ENCODE data around the gene DVL1. TPM values are rescaled to one million over a fixed set of nuclear protein-coding genes. Genes with fewer than 3 reads are reported as not detected.
"Not testable (repeated sequence)": the region's sequence is repeated elsewhere in the genome, so short reads cannot be mapped to it uniquely, and the experiment has no call there.

The DVL1 gene
- total RNA-seq, 3 donors from 2014 or later (not counting 1 experiment from before 2014, with no cell fraction given) = 33.8 to 41.9 (median 35.6) TPM

GRCh38 chr1:1387098-1388077 is 38.2 kb upstream of the DVL1 start:
- H3K4me1 Mint-ChIP-seq = peaks cover 0 to 7% of the 10 kb centered on the region in 2 donors
- no peaks in the 10 kb centered on the region for H3K9me3 Mint-ChIP-seq
- peaks cover 6% of the 10 kb centered on the region for H3K36me3 Mint-ChIP-seq

GRCh38 chr1:1385931-1386330 is 36.7 kb upstream of the DVL1 start:
- no peak for TF ChIP-seq CTCF (IDR thresholded peaks at IDR 0.05)
- Mint-ChIP-seq H3K36me3 (no peaks in the 10 kb centered on the region), H3K27ac (no peak overlapping the region), H3K9me3 (no peaks in the 10 kb centered on the region), H3K4me1 (no peaks in the 10 kb centered on the region), H3K4me3 (no peak overlapping the region), H3K27me3 (ENCODE audit: low read depth in 2 of 2) (no peaks in the 10 kb centered on the region)
- WGBS (ENCODE audit: insufficient coverage) = 95% methylated on average over 8 of the region's 8 CpGs
- Histone ChIP-seq H3K27me3 (ENCODE audit: control insufficient read depth, insufficient read depth, low read length) (no peaks in the 10 kb centered on the region), H3K27ac (ENCODE audit: low read length) (no peak overlapping the region), H3K36me3 (ENCODE audit: control insufficient read depth, insufficient read depth, low read length) (peaks cover 51% of the 10 kb centered on the region), H3K4me3 (ENCODE audit: low read length) (no peak overlapping the region), H3K4me1 (ENCODE audit: control insufficient read depth, insufficient read depth, low read length) (no peaks in the 10 kb centered on the region), H3K9me3 (ENCODE audit: control insufficient read depth, insufficient read depth, low read length) (no peaks in the 10 kb centered on the region)
- ATAC-seq = no peak
- DNase-seq = no peak
- intact Hi-C loops (cut with micrococcal nuclease) = no loop called here

More at GRCh38 chr1:1387098-1388077, 38.2 kb upstream of the DVL1 start:
- no peaks in the 10 kb centered on the region for H3K27me3 ChIP-seq (ENCODE audit: control insufficient read depth, insufficient read depth, low read length)
- no peak overlapping the region for H3K4me3 Mint-ChIP-seq
- peaks cover 64% of the 10 kb centered on the region for H3K36me3 ChIP-seq (ENCODE audit: control insufficient read depth, insufficient read depth, low read length)
- ATAC-seq = no peak
- DNase-seq = no peak
- WGBS (ENCODE audit: insufficient coverage) = 98% methylated on average over 50 of the region's 50 CpGs
- H3K4me1 ChIP-seq (ENCODE audit: control insufficient read depth, insufficient read depth, low read length) = no peaks in the 10 kb centered on the region
- no peak overlapping the region for H3K4me3 ChIP-seq (ENCODE audit: low read length)
- TF ChIP-seq CTCF (IDR thresholded peaks at IDR 0.05) = no peak
- H3K9me3 ChIP-seq (ENCODE audit: control insufficient read depth, insufficient read depth, low read length) = no peaks in the 10 kb centered on the region
- intact Hi-C loops (cut with micrococcal nuclease) = no loop called here
- no peak overlapping the region for H3K27ac ChIP-seq (ENCODE audit: low read length)
- H3K27me3 Mint-ChIP-seq (ENCODE audit: low read depth in 2 of 2) = no peaks in the 10 kb centered on the region
- H3K27ac Mint-ChIP-seq = no peak overlapping the region

GRCh38 chr1:1385339-1385738 is 36.1 kb upstream of the DVL1 start:
- not testable (repeated sequence) for H3K27ac Mint-ChIP-seq, H3K4me3 Mint-ChIP-seq

GRCh38 chr1:1381294-1381693 is 32.1 kb upstream of the DVL1 start:
- no peak overlapping the region for H3K27ac ChIP-seq (ENCODE audit: low read length)
- WGBS (ENCODE audit: insufficient coverage) = 82% methylated on average over 8 of the region's 8 CpGs
- Mint-ChIP-seq H3K36me3 (no peaks in the 10 kb centered on the region), H3K4me3 (no peak overlapping the region), H3K27ac (no peak overlapping the region), H3K27me3 (ENCODE audit: low read depth in 2 of 2) (no peaks in the 10 kb centered on the region), H3K9me3 (no peaks in the 10 kb centered on the region), H3K4me1 (no peaks in the 10 kb centered on the region)
- peaks cover 8% of the 10 kb centered on the region for H3K36me3 ChIP-seq (ENCODE audit: control insufficient read depth, insufficient read depth, low read length)
- no peak overlapping the region for H3K4me3 ChIP-seq (ENCODE audit: low read length)
- no peak for TF ChIP-seq CTCF (IDR thresholded peaks at IDR 0.05)
- no peak for ATAC-seq
- no peak for DNase-seq
- no peaks in the 10 kb centered on the region for H3K9me3 ChIP-seq (ENCODE audit: control insufficient read depth, insufficient read depth, low read length)
- intact Hi-C loops (cut with micrococcal nuclease) = no loop called here
- H3K27me3 ChIP-seq (ENCODE audit: control insufficient read depth, insufficient read depth, low read length) = no peaks in the 10 kb centered on the region
- no peaks in the 10 kb centered on the region for H3K4me1 ChIP-seq (ENCODE audit: control insufficient read depth, insufficient read depth, low read length)

More at GRCh38 chr1:1385339-1385738, 36.1 kb upstream of the DVL1 start:
- ATAC-seq; H3K4me3 ChIP-seq (ENCODE audit: low read length); H3K9me3 Mint-ChIP-seq; H3K4me1 ChIP-seq (ENCODE audit: control insufficient read depth, insufficient read depth, low read length); DNase-seq; H3K4me1 Mint-ChIP-seq; H3K27me3 Mint-ChIP-seq (ENCODE audit: low read depth in 2 of 2); H3K27ac ChIP-seq (ENCODE audit: low read length); H3K36me3 Mint-ChIP-seq; H3K9me3 ChIP-seq (ENCODE audit: control insufficient read depth, insufficient read depth, low read length); intact Hi-C loops (cut with micrococcal nuclease); H3K27me3 ChIP-seq (ENCODE audit: control insufficient read depth, insufficient read depth, low read length): not testable (repeated sequence)
- peaks cover 45% of the 10 kb centered on the region for H3K36me3 ChIP-seq (ENCODE audit: control insufficient read depth, insufficient read depth, low read length)
- 95% methylated on average over 29 of the region's 29 CpGs for WGBS (ENCODE audit: insufficient coverage)

Data from natural killer cell (primary cell).